HG02678 (cell line): Measurements from ENCODE around the gene CASKIN1.

Source experiments
- ATAC-seq: cut with Tn5 transposase; IDR thresholded peaks from one replicate; pipeline ENCODE4 v1.9.1; 2021; ENCODE audit warnings: mild to moderate bottlenecking, moderate library complexity; ENCODE audit not compliant: unreplicated experiment

CASKIN1 gene

GRCh38 chr16:2194166-2194834, 2.1 kb downstream of the CASKIN1 start:
- ATAC-seq = no peak

DNA sequence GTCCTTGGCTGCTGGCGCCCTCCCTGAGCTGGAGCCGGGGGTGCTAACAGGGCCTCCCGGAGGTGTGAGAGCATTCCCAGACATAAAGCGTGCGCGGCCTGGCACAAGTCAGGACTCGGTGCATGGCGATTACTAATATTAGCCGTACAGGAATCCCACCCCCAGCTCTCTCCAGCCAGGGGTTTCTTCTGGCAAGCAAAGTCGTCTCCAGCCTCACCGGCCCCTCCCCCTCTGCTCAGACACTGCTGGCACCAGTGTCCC, 5.0 kb downstream of the CASKIN1 start:
- no peak for ATAC-seq

DNA sequence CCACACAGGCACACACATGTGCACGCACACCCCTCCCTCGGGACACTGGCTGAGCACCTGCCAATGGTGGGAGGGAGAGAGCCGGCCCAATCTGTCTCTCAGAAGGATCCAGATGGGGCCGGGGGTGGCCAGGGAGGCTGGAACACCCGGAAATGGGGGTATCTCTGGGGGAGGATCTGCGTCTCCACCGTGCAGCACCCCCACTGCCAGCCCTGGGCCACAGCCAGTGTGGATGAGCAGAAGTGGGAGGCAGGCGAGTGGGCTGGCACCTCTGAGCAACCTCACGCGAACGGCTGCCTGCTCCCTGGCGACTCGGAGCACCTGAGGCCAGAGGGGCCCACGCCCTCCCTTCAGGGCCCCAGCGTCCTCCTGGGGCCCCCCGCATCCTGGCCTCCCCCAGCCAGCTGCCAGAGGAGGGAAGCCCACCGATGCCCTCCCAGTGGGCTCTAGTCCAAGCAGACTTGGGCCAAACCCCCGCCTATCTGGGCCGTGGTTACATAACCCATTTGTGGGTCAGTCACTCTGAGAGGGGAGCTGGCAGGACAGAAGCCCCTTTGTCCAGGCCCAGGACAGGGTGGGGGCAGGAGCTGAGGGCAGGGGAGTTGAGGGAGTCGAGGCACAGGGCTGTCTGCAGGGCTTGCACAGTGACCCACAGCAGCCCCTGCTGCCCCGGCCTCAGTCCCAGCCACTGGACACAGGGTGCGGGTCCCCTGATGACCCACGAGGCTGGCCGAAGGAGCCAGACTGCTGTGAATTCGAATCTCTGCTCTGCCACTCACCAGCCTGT, 5.6 kb downstream of the CASKIN1 start:
- ATAC-seq = no peak

- ATAC-seq = no peak
These were observed 6.3 kb downstream of the CASKIN1 start for GRCh38 chr16:2190002-2190658.

DNA sequence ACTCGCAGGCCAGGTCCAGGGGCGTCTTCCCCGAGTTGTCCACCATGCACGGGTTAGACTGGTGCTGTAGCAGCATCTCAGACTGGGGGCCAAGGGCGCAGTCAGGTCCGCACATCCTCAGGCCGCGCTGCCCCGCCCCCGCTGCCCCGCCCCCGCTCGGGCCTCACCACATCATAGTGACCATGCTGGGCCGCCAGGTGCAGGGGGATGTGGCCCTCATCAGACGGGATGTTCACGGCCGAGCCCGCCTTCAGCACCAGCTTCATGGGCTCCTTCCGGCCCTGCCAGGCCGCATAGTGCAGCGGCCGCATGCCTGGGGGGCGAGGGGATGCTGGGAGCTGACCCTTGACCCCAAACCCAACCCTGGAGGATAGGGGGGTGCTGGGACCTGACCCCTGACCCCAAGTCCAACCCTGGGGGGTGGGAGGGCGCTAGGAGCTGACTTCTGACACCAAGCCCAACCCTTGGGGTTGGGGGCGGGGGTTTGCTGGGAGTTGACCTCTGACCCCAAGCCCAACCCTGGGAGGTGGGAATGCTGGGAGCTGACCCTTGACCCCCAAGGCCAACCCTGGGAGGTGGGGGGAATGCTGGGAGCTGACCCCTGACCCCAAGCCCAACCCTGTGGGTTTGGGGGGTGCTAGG, 7.0 kb downstream of the CASKIN1 start:
- no peak for ATAC-seq

DNA sequence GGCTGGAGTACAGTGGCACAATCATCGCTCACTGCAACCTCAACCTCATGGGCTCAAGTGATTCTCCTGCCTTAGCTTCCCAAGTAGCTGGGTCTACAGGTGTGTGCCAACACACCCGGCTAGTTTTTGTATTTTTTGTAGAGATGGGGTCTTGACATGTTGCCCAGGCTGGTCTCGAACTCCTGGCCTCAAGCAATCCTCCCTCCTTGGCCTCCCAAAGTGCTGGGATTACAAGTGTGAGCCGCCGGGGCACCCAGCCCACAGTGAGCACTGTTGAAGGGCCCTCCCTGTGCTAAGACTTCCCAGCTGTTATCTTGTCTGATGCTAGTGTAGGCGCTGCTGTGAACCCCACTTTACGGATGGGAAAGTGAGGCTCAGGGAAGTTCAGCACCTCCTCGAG, 8.0 kb downstream of the CASKIN1 start:
- no peak for ATAC-seq

DNA sequence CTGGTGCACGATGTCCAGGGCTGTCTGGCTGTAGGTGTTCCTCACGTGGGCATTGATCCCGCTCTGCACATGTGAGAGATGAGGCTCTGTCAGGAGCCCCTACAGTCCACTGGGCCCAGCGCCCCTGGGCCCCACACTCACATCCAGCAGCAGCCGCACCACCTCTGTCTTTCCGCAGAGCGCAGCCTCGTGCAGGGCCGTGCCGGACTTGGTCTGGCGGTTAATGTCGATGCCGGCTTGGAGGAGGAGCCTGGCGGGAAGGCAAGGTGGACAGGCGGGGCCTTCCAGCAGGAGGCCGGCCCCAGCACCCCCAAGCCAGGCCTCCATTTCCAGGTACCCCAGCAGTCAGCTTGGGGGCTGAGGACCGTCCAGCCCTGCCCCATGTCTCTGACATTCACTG, 9.2 kb downstream of the CASKIN1 start:
- ATAC-seq = no peak

GRCh38 chr16:2186505-2186904, 9.9 kb downstream of the CASKIN1 start:
- ATAC-seq = no peak

DNA sequence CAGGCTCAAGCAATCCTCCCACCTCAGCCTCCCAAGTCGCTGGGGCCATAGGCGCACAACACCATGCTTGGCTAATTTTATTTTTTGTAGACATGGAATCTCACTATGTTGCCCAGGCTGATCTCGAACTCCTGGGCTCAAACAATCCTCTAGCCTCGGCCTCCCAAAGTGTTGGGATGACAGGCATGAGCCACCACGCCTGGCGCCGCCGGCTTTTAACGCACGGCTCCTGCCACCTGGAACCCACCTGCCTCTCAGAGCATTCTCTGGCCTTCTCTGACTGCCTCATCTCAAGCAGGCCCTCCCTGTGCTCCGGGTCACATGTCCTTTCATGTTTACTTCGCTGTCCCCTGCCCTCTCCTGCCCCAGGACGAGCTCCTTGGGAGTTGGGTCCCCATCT, 10.3 kb downstream of the CASKIN1 start:
- no peak for ATAC-seq

DNA sequence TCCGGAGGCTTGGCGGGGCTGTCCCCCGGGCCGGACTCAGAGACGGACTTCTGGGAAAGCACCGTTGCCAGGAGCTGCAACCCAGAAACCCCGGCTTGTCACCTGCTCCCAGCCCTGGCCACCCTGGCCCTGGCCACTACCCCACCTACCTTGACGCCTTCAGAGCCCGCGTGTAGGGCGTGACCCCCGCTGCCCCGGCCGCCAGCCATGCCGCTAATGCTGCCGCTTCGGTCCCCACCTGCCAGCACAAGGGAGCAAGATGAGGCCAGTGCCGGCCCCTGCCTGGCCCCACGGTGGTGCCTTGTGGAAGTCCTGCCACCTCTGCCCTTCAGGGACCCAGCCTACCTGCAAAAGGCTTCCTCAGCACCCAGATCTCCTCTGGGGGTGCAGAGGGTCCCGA, 11.4 kb downstream of the CASKIN1 start:
- no peak for ATAC-seq

- no peak for ATAC-seq
These were observed 12.1 kb downstream of the CASKIN1 start for GRCh38 chr16:2184346-2184745.

GRCh38 chr16:2183671-2184070, 12.7 kb downstream of the CASKIN1 start:
- ATAC-seq = no peak

GRCh38 chr16:2181952-2182351, 14.5 kb downstream of the CASKIN1 start:
- ATAC-seq = no peak

GRCh38 chr16:2180962-2181923, 15.2 kb downstream of the CASKIN1 start:
- ATAC-seq = no peak

GRCh38 chr16:2180461-2180860, 15.9 kb downstream of the CASKIN1 start:
- ATAC-seq = no peak

DNA sequence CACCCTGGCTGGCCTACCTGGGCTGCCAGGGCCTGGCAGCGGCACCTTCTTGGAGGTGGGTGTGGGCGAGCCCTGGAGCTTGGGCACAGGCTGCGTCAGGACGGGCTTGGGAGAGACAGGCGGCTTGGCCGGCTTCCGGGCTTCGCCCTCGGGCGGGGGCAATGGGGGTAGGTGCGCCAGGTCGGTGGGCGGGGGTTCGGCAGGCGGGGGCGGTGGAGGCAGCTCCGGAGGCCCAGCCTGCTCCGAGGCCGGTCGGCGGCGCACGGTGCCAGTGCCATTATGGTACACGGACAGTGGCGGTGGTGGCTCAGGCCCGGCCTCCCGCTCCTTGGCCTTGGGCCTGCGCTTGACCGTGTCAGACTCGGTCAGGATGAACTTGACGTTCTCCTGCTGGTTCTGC, 16.8 kb downstream of the CASKIN1 start:
- no peak for ATAC-seq

- no peak for ATAC-seq
These were observed 17.3 kb downstream of the CASKIN1 start for GRCh38 chr16:2179107-2179501.

DNA sequence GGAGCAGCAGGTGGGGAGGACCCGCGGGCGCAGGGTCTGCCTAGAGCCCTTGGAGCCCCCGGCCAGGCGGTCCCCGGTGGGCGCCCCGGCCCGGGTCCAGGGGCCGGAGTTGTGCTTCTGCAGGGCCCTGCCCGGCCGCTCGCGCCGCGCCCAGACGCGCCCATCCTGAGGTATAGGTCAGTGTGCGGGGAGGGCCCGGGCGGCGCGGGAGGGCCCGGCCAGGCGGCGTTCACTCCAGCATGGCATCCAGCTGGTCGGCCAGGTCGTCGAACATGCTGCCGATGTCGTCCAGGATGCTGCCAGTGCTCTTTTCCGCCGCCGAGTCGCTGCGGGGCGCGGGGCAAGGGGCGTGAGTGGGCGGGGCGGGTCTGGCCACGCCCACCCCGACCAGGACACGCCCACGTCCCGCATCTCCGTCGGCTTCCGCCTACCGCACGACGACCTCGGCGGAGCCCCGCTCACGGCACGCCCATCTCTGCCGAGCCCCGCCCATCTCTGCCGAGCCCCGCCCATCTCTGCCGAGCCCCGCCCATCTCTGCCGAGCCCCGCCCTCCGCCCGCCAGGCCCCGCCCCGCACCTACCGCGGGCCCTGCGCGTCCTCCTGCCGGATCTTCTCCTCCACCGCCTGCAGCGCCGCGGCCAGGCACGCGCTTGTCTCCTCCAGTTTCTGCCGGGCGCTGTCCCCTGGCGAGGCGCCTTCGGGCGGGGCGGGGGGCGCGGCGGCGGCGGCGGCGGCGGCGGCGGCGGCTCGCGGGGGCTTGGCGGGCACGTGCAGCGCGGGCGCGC, 17.9 kb downstream of the CASKIN1 start:
- no peak for ATAC-seq

- no peak for ATAC-seq
These were observed 18.8 kb downstream of the CASKIN1 start for GRCh38 chr16:2177561-2177960.

DNA sequence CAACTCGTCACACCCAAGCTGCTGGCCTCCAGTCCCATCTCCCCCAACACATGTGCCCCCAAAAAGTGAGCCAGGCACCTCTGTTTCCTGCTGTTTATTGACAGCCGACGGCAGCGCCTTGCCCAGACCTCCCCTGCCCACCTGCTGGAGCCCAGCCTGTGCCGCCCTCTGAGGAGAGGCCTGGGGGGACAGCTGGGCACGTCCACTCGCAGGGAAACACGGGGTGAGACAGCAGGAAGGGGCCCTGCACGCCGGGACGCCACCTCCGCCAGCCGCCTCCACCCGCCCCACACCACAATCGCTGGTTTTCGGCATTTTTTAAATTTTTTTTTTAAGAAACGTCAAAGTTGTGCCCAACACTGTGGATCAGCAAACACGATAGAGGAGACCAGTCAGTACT, 19.3 kb downstream of the CASKIN1 start:
- no peak for ATAC-seq
